NCI-H82 (cell line): ENCODE measurements around the gene FSTL3.

Source experiments
- DNase-seq: peaks from one replicate; lab custom pipeline; 2025; lab: John Stamatoyannopoulos, UW

The FSTL3 gene

GRCh38 chr19:645912-646778, 30.0 kb upstream of the FSTL3 start:
- DNase-seq, result no peak

DNA sequence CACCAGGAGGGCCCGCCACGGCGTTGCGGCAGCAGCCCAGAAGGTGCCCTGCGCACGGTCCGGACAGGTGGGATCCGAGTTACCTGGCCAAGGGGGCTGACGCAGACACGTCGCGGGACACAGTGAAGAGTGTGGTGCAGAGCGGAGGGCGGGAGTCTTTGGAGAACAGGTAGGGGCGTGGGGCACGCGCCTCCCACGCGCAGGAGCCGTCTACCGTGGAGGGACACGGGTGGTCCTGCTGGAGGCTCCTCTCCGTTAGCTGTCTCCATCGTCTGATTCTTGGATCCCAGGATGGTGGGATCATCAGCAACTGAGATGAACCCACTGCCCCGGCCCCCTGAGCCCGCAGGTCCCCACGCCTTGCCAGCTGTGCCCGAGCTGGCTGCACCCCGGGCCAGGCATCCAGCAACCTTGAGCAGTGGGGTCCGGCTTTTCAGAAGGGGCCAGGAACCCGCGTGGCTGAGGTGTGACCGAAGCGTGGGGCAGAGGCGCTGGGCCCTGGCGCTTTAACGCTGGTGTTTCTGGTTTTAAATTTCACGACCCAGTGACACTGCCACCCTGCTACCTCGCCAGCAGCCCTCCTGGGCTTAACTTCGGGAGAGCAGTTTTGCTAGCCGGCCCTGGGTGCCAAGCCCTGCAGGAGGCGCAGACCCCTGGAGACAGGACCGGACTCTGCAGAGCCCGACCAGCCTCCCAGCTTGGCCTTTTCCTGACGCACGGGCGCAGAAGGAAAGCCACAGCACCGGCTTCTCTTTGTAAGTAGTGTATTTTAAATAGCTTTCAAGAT, 29.2 kb upstream of the FSTL3 start:
- no peak for DNase-seq

- no peak for DNase-seq
Measured at GRCh38 chr19:647566-648284, 28.5 kb upstream of the FSTL3 start.

- no peak for DNase-seq
Measured at GRCh38 chr19:648305-648704, 27.9 kb upstream of the FSTL3 start.

- DNase-seq, result no peak
Measured at GRCh38 chr19:648904-649801, 27.0 kb upstream of the FSTL3 start.

DNA sequence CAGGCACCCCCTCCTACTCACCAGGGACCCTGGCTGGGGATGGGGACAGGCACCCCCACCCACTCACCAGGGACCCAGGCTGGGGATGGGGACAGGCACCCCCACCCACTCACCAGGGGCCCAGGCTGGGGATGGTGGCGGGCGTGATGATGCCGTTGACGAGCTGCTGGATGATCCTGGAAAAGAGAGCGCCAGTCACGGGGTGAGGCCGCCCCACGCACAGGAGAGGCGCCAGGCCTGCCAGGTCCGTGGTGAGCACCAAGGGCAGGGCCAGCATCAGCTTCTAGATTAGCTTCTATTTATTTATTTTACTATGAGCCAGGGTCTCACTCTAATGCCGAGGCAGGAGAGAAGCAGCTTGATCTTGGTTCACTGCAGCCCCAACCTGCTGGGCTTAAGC, 26.1 kb upstream of the FSTL3 start:
- no peak for DNase-seq

- DNase-seq, result no peak
Measured at GRCh38 chr19:651114-651818, 24.9 kb upstream of the FSTL3 start.

DNA sequence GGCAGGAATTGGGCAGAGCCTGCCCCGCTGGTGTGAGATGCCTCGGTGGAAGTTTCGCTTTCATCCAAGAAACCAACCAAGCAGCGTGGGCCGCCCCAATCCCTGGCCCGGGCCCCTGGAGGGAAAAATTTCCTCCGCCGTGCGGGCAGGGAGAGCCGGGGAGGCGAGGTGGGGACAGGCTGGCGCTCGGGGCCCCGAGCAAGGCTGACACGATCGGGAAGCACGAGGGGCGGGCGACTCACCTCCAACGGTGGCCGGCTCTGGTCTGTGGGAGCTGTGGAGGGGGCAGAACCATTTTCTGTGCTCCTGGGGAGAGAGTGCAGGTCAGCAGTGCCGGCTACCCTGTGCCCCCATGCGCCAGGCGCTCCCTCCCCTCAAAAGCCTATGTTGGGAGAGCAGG, 24.2 kb upstream of the FSTL3 start:
- no peak for DNase-seq

DNA sequence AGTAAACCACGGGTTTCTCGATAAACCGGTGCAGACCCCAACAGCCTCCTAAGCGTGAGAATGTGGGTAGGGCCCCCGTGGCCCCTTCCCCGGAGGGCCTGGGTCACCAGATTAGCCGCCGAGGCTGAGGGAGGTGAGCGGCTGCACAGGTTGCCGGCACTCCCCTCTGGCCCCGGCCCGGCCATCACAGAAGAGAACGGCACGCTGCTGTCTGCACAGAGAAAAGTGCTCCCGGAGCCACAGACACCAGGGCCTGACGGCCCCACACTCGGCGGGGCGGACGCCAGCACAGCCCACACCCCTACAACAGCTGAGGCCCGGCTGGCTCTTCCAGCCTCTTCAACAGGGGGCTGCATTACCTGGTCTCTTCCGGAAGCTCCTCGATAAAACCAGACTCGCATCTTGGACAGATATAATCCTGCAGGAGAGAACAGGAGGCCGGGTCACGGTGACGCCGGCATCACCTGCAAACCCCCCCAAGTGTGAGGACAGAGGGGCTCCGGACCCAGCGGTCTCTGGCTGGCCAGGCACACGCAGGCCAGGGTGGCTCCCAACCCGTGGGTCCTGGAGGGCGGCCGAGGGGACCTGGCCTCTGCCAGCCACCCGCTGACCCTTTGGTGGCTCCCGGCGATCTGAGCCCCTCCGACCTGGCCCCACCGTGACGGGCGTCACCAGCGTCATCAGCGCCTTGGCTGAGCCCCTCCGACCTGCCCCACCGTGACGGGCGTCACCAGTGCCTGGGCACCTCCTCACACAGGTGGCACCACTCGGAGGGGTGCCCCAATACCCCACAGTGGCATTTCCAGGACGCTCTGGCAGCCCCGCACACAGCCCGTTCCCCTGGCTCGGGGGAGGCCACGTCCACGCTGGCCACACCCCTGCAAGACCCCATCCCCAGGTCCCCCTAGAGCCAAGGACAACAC, 23.5 kb upstream of the FSTL3 start:
- DNase-seq, result no peak

GRCh38 chr19:653425-653824, 22.8 kb upstream of the FSTL3 start:
- DNase-seq, result no peak

DNA sequence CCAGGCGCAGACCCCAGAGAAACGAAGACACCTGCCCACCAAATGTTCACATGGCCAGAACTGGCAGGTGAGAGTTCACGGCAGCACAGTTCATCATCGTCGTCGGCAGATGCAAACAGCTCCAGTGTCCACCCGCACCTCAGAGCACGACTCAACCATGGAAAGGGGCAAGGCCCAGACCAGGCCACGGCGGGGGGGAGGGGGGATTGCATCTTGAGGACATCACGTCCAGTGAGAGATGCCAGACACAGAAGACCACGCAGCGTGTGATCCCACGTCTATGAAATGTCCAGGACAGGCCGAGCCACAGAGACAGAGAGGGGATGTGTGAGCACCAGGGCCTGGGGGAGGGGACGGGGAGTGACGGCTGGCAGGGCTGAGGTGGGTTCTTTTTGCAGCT, 20.5 kb upstream of the FSTL3 start:
- DNase-seq, result no peak

- DNase-seq, result no peak
Measured at GRCh38 chr19:656751-657559, 19.2 kb upstream of the FSTL3 start.

DNA sequence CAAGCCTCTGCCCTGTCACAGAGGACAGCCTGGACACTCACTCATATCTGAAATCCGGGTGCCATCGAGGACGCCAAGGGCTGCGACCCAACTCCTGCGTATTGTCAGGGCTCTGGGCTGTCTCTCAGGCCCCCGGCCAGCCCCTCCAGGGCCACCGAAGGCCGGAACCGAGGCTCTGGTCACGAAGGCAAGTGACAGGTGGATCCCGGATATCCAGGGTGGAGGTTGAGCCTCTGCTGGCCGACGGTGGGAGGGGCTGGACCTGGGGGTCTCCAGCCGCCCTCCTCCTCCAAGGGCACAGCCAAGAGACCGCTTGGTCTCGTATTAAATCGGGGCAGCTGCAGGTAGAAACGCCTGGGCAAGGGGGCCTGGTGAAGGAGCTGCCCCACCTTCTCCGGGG, 18.6 kb upstream of the FSTL3 start:
- no peak for DNase-seq

DNA sequence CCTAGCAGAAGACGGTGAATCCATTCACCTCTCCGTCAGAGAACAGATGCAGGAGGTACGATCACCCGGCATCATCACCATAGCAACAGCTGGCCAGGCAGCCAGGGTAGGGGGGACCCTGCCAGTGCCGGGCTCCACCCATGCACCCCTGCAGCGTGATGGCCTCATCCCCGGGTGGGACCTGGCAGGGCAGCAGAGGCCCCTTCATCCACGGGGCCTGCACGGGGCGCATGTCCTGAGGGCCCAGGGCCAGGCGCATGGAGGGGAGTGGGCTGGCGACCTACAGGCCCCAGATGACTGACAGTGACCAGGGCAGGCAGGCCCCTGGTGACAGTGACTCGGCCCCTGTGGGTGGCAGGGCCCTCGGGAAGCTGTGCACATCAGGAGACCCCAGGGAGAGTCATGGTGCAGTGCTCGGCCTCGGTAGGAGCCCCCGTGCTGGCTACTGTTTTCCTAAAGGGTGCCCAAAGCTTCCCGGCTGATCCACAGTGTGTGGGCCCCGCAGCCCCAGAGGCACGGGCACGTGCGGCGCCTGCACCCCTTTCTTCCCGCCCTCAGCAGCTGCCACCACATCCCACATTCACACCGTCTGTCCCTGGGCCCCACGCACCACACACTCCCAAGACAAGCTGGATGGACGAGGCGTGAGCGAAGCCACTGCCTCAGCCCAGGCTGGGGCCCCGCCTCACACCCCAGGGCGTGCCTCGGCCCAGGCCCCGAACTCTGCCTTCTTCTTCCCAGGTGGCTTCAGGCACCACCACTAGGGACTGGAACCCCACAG, 17.9 kb upstream of the FSTL3 start:
- DNase-seq, result no peak

GRCh38 chr19:658916-659839, 17.0 kb upstream of the FSTL3 start:
- no peak for DNase-seq

DNA sequence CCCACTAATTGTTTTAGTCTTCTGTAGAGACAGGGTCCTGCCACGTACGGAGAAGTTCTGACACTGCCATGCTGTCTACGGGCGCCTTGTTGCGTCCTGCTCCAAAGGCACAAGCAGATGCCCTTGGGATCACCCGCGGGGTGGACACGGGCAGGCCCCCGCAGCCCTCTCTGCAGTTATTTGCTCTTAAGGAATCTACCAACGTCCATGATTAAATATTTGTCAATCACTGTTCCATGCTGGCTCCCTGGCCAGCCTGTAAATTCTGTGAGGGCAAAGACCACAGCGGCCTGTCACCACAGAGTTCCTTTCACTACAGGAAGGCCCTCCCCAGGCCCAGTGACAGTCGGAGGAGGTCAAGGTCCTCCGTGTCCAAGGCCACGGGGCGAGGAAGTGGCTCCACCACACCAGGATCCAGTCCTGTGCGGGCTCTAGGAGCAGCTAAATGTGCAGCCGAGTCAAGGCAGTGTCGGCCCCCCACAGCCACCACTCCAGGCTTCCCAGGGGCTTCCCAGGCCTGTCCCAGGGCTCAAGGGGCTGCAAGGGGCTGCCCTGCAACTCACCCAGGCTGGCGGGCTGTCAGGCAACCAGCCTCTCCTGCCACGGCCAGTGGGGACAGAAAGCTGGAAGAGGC, 15.3 kb upstream of the FSTL3 start:
- no peak for DNase-seq
